ENCODE results near the gene NPIPB6. TPM values are rescaled to one million over a fixed set of nuclear protein-coding genes. Genes with fewer than 3 reads are reported as not detected.

NPIPB6 gene
- total and polyA plus RNA-seq, 2 donors (not counting 1 experiment from before 2014, with no cell fraction given) = 2.1 to 5.8 TPM

DNA sequence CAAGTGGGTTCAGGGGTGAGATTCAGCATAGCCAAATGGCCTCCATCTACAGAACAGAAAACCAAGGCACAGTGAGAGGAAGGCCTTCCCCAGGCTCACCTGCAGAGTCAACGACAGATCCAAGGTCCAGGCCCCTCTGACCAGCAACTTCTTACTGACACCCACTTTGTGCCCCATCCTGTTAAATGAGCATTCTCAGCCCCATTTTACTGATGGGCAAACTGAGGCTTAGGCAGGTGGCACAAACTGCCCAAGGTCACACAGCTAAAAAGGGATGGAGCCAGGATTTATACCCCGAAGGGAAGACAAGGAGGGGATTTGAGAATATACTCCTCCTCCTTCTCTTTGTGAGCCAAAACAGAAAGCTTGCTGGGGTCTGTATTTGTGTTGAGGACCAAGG, 61.7 kb downstream of the NPIPB6 start:
- ChIA-PET POLR2A (no interaction called here), CTCF (interaction anchor here (0.8 to 1.2 kb wide), 2 partner anchors 9 to 14 kb away, joined by 3 read pairs; no protein-coding TSS in a partner anchor)
- Mint-ChIP-seq H3K9me3 (ENCODE audit: insufficient read depth) (no peaks in the 10 kb centered on the region), H3K4me1 (no peaks in the 10 kb centered on the region), H3K4me3 (no peak overlapping the region), H3K27me3 (peaks cover 10% of the 10 kb centered on the region), H3K27ac (no peak overlapping the region)
- H3K4me1 ChIP-seq (ENCODE audit: control insufficient read depth in 2 of 2, insufficient read depth in 2 of 2, low read length in 2 of 2) = no peaks in the 10 kb centered on the region
- no peak overlapping the region for H3K4me3 ChIP-seq (ENCODE audit: control extremely low read depth in 1 of 5, extremely low read depth in 1 of 5, insufficient read depth in 1 of 5, low read depth in 2 of 5, low read length in 4 of 5)
- no peak overlapping the region for H2AFZ ChIP-seq (ENCODE audit: insufficient read depth, low read depth, low read length, poor library complexity, severe bottlenecking)
- TF ChIP-seq, protein P1, sequence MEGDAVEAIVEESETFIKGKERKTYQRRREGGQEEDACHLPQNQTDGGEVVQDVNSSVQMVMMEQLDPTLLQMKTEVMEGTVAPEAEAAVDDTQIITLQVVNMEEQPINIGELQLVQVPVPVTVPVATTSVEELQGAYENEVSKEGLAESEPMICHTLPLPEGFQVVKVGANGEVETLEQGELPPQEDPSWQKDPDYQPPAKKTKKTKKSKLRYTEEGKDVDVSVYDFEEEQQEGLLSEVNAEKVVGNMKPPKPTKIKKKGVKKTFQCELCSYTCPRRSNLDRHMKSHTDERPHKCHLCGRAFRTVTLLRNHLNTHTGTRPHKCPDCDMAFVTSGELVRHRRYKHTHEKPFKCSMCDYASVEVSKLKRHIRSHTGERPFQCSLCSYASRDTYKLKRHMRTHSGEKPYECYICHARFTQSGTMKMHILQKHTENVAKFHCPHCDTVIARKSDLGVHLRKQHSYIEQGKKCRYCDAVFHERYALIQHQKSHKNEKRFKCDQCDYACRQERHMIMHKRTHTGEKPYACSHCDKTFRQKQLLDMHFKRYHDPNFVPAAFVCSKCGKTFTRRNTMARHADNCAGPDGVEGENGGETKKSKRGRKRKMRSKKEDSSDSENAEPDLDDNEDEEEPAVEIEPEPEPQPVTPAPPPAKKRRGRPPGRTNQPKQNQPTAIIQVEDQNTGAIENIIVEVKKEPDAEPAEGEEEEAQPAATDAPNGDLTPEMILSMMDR (IDR thresholded peaks at IDR 0.05) = no peak
- no peak for TF ChIP-seq EZH2 (IDR thresholded peaks at IDR 0.05; ENCODE audit: borderline replicate concordance, insufficient read depth, low read depth, low read length, poor library complexity, severe bottlenecking)
- H3K36me3 ChIP-seq (replicated peaks in 1 of 2; ENCODE audit: control extremely low read depth in 1 of 2, control insufficient read depth in 1 of 2, extremely low read depth in 1 of 2, insufficient read depth in 2 of 2, low read length in 1 of 2) = no peaks in the 10 kb centered on the region
- DNase-seq = no peak
- ATAC-seq (ENCODE audit: low read depth) = no peak
- no peak overlapping the region for H3K27ac ChIP-seq (ENCODE audit: low read length in 2 of 2)
- WGBS (ENCODE audit: insufficient coverage) = 91% methylated on average over 1 of the region's 2 CpGs
- H4K20me1 ChIP-seq (ENCODE audit: control insufficient read depth, insufficient read depth, low read length, poor library complexity, severe bottlenecking) = no peaks in the 10 kb centered on the region
- no peaks in the 10 kb centered on the region for H3K9me3 ChIP-seq (ENCODE audit: control extremely low read depth in 1 of 3, control insufficient read depth in 2 of 3, insufficient read depth in 1 of 3, low read length in 2 of 3)
- intact Hi-C loops (cut with micrococcal nuclease) = no loop called here
- no peak overlapping the region for H3K4me2 ChIP-seq (replicated peaks; ENCODE audit: low read depth, low read length, poor library complexity, severe bottlenecking)
- H3K27me3 ChIP-seq (replicated peaks in 1 of 4; ENCODE audit: control extremely low read depth in 1 of 4, control insufficient read depth in 3 of 4, insufficient read depth in 4 of 4, low read length in 3 of 4) = no peaks in the 10 kb centered on the region
- no peak overlapping the region for H3K9ac ChIP-seq (ENCODE audit: low read length)
- H3K79me2 ChIP-seq (ENCODE audit: control insufficient read depth, insufficient read depth, low read length) = no peaks in the 10 kb centered on the region

DNA sequence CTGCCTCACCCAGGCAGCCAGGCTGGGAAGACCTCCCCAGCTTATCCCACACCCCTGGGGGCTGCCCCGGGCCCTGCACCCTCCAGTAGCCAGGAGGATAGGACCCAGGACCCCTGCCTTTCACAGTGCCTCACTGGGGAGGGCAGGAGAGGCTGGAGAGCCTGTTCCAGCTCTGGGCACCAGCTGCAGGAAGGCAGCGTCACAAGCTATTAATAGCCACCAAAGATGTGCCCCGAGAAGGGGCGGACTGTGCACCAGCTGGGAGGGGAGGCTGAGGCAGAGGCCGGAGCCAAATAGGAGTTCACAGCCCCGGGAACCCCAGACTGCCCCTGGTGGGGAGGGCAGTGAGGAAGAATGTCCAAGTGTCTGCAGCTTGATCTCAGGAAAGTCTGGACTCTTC, 62.2 kb downstream of the NPIPB6 start:
- POLR2A ChIA-PET = no interaction called here
- Mint-ChIP-seq H3K27ac (no peak overlapping the region), H3K9me3 (ENCODE audit: insufficient read depth) (no peaks in the 10 kb centered on the region), H3K4me1 (no peaks in the 10 kb centered on the region), H3K27me3 (peaks cover 10% of the 10 kb centered on the region), H3K4me3 (no peak overlapping the region)
- Histone ChIP-seq H3K4me1 (ENCODE audit: control insufficient read depth in 2 of 2, insufficient read depth in 2 of 2, low read length in 2 of 2) (no peaks in the 10 kb centered on the region), H3K9ac (ENCODE audit: low read length) (no peak overlapping the region), H3K79me2 (ENCODE audit: control insufficient read depth, insufficient read depth, low read length) (no peaks in the 10 kb centered on the region), H3K4me3 (ENCODE audit: control extremely low read depth in 1 of 5, extremely low read depth in 1 of 5, insufficient read depth in 1 of 5, low read depth in 2 of 5, low read length in 4 of 5) (no peak overlapping the region), H4K20me1 (ENCODE audit: control insufficient read depth, insufficient read depth, low read length, poor library complexity, severe bottlenecking) (no peaks in the 10 kb centered on the region), H2AFZ (ENCODE audit: insufficient read depth, low read depth, low read length, poor library complexity, severe bottlenecking) (no peak overlapping the region), H3K27ac (ENCODE audit: low read length in 2 of 2) (no peak overlapping the region), H3K36me3 (replicated peaks in 1 of 2; ENCODE audit: control extremely low read depth in 1 of 2, control insufficient read depth in 1 of 2, extremely low read depth in 1 of 2, insufficient read depth in 2 of 2, low read length in 1 of 2) (no peaks in the 10 kb centered on the region), H3K9me3 (ENCODE audit: control extremely low read depth in 1 of 3, control insufficient read depth in 2 of 3, insufficient read depth in 1 of 3, low read length in 2 of 3) (no peaks in the 10 kb centered on the region), H3K27me3 (replicated peaks in 1 of 4; ENCODE audit: control extremely low read depth in 1 of 4, control insufficient read depth in 3 of 4, insufficient read depth in 4 of 4, low read length in 3 of 4) (no peaks in the 10 kb centered on the region), H3K4me2 (replicated peaks; ENCODE audit: low read depth, low read length, poor library complexity, severe bottlenecking) (no peak overlapping the region)
- intact Hi-C loops (cut with micrococcal nuclease) = no loop called here
- TF ChIP-seq, protein P1 (IDR thresholded peaks at IDR 0.05) = no peak
- TF ChIP-seq EZH2 (IDR thresholded peaks at IDR 0.05; ENCODE audit: borderline replicate concordance, insufficient read depth, low read depth, low read length, poor library complexity, severe bottlenecking) = no peak
- CTCF ChIA-PET = interaction anchor here (0.8 to 2.0 kb wide), 3 partner anchors 10 to 16 kb away, joined by 3 to 7 read pairs (median 3); no protein-coding TSS in a partner anchor
- 81% methylated on average over 6 of the region's 6 CpGs for WGBS (ENCODE audit: insufficient coverage)
- no peak for DNase-seq
- ATAC-seq (ENCODE audit: low read depth) = no peak

All from B cell (primary cell).